H1 (cell line): Measurements from ENCODE around the gene RNF141. TPM values are rescaled to one million over a fixed set of nuclear protein-coding genes. Genes with fewer than 3 reads are reported as not detected.

ENCODE experiments used
- CTCF ChIA-PET: fragments of 300-600 bp; sonication (Branson Sonifier 250); formaldehyde crosslinking; loops from one replicate; lab custom pipeline; 2021; ENCODE audit not compliant: partially characterized antibody; lab: Charles Lee
- POLR2A ChIA-PET: fragments of 300-600 bp; sonication (Branson Sonifier 250); formaldehyde crosslinking; loops from one replicate; lab custom pipeline; 2021; ENCODE audit warnings: inconsistent platforms; ENCODE audit not compliant: partially characterized antibody; lab: Charles Lee
- DNase-seq, 2 experiments: peaks; one replicate each; pipeline versions ENCODE4 v3.0.0 to v3.0.0-alpha.2; 2010 to 2022; ENCODE audit warnings: low spot score in 2 of 2, low read depth in 1 of 2, mixed read lengths in 1 of 2
- FAIRE-seq: peaks from 2 replicates; lab custom pipeline; 2011; peaks lifted over from hg19 to GRCh38; lab: Jason Lieb, UNC
- H2AFZ ChIP-seq: 2 replicates; pipeline ENCODE4 v1.8.1; 2012; ENCODE audit warnings: low read length, inconsistent platforms
- H2AK5ac ChIP-seq: 2 replicates; pipeline ENCODE4 v1.6.1; 2013; ENCODE audit warnings: low read depth, low read length
- H2BK120ac ChIP-seq: replicated peaks from 2 replicates; pipeline ENCODE3; 2013; ENCODE audit warnings: low read depth, low read length, inconsistent platforms
- H2BK12ac ChIP-seq: 2 replicates; pipeline ENCODE4 v1.6.1; 2013; ENCODE audit warnings: low read depth, low read length
- H2BK15ac ChIP-seq: 2 replicates; pipeline ENCODE4 v1.6.1; 2013; ENCODE audit warnings: low read length
- H2BK20ac ChIP-seq: 2 replicates; pipeline ENCODE4 v1.6.1; 2013; ENCODE audit warnings: low read length
- H2BK5ac ChIP-seq: 2 replicates; pipeline ENCODE4 v1.6.1; 2013; ENCODE audit warnings: low read depth, low read length
- H3K14ac ChIP-seq: 2 replicates; pipeline ENCODE4 v1.6.1; 2013; ENCODE audit warnings: inconsistent platforms; ENCODE audit not compliant: insufficient read length
- H3K18ac ChIP-seq: 2 replicates; pipeline ENCODE4 v1.6.1; 2013; ENCODE audit warnings: low read length; ENCODE audit errors: extremely low read depth
- H3K23ac ChIP-seq: 2 replicates; pipeline ENCODE4 v1.6.1; 2013; ENCODE audit warnings: inconsistent platforms; ENCODE audit not compliant: insufficient read length
- H3K23me2 ChIP-seq: 2 replicates; pipeline ENCODE4 v1.6.1; 2013; ENCODE audit warnings: low read depth, low read length
- H3K27ac ChIP-seq: 2 replicates; pipeline ENCODE4 v1.6.1; 2011; ENCODE audit warnings: low read depth, low read length, inconsistent platforms
- H3K27me3 ChIP-seq, 4 experiments: replicated peaks in 1 of 4; 1 replicate in 1 of 4; 2 replicates in 3 of 4; pipeline versions ENCODE4 v1.6.1 to v1.8.1; 2011 to 2013; ENCODE audit warnings: low read length in 3 of 4, mild to moderate bottlenecking in 3 of 4, inconsistent platforms in 2 of 4, mixed read lengths in 2 of 4, moderate library complexity in 1 of 4; ENCODE audit not compliant: control insufficient read depth in 3 of 4, insufficient read depth in 3 of 4; ENCODE audit errors: extremely low read depth in 1 of 4
- H3K36me3 ChIP-seq, 4 experiments: 2 replicates each; pipeline versions ENCODE4 v1.6.1 to v1.8.1; 2011 to 2013; ENCODE audit warnings: mild to moderate bottlenecking in 4 of 4, low read length in 3 of 4, moderate library complexity in 2 of 4, control low read depth in 1 of 4, inconsistent platforms in 1 of 4; ENCODE audit not compliant: insufficient read depth in 4 of 4, control insufficient read depth in 2 of 4
- H3K4ac ChIP-seq: replicated peaks from 2 replicates; pipeline ENCODE3; 2013; ENCODE audit warnings: low read length, low read depth, mixed read lengths, inconsistent platforms; ENCODE audit not compliant: insufficient read length
- H3K4me1 ChIP-seq, 4 experiments: replicated peaks in 1 of 4; 1 replicate in 1 of 4; 2 replicates in 3 of 4; pipeline versions ENCODE4 v1.6.1 to v1.8.1; 2011 to 2013; ENCODE audit warnings: low read length in 3 of 4, inconsistent platforms in 2 of 4, mixed read lengths in 1 of 4; ENCODE audit not compliant: insufficient read depth in 4 of 4, control insufficient read depth in 3 of 4
- H3K4me2 ChIP-seq, 2 experiments: 2 replicates each; pipeline versions ENCODE4 v1.6.1 to v1.8.1; 2011 to 2013; ENCODE audit warnings: low read depth in 2 of 2, low read length in 2 of 2, control low read depth in 1 of 2, inconsistent platforms in 1 of 2, mild to moderate bottlenecking in 1 of 2; ENCODE audit not compliant: insufficient read depth in 1 of 2
- H3K4me3 ChIP-seq, 4 experiments: fragments of 200-600, 300-600 bp in 1 of 4; sonication (generic), shearing (Covaris generic), sonication (Bioruptor Twin) in 1 of 4; 2 replicates each; pipeline versions ENCODE4 v1.5.1 to v1.8.1; 2011 to 2016; ENCODE audit warnings: low read length in 4 of 4, low read depth in 3 of 4, control low read depth in 2 of 4, inconsistent platforms in 2 of 4, mild to moderate bottlenecking in 2 of 4, mixed read lengths in 1 of 4, moderate library complexity in 1 of 4; ENCODE audit not compliant: insufficient read depth in 2 of 4; ENCODE audit errors: extremely low read depth in 1 of 4
- H3K56ac ChIP-seq: replicated peaks from 2 replicates; pipeline ENCODE3; 2013; ENCODE audit warnings: low read depth, mild to moderate bottlenecking, mixed read lengths, low read length, inconsistent platforms; ENCODE audit not compliant: insufficient read length
- H3K79me1 ChIP-seq: 2 replicates; pipeline ENCODE4 v1.6.1; 2013; ENCODE audit warnings: low read depth, low read length, control low read depth
- H3K79me2 ChIP-seq, 2 experiments: 2 replicates each; pipeline versions ENCODE4 v1.6.1 to v1.8.1; 2012 to 2013; ENCODE audit warnings: low read length in 2 of 2, mild to moderate bottlenecking in 2 of 2, inconsistent platforms in 1 of 2; ENCODE audit not compliant: insufficient read depth in 2 of 2, control insufficient read depth in 1 of 2
- H3K9ac ChIP-seq, 4 experiments: replicated peaks in 1 of 4; 1 replicate in 1 of 4; 2 replicates in 3 of 4; pipeline versions ENCODE4 v1.6.1 to v1.8.1; 2011 to 2013; ENCODE audit warnings: low read depth in 3 of 4, low read length in 3 of 4, control low read depth in 2 of 4, mild to moderate bottlenecking in 2 of 4, moderate library complexity in 2 of 4, inconsistent platforms in 1 of 4; ENCODE audit errors: extremely low read depth in 1 of 4
- H3K9me3 ChIP-seq, 2 experiments: 2 replicates each; pipeline versions ENCODE4 v1.6.1 to v1.8.1; 2012 to 2013; ENCODE audit warnings: mild to moderate bottlenecking in 2 of 2, moderate library complexity in 2 of 2, control low read depth in 1 of 2, inconsistent platforms in 1 of 2, low read depth in 1 of 2, low read length in 1 of 2, mixed read lengths in 1 of 2; ENCODE audit not compliant: insufficient read depth in 2 of 2
- H4K20me1 ChIP-seq, 2 experiments: replicated peaks in 1 of 2; 2 replicates each; pipeline versions ENCODE3 to v1.8.1; 2011 to 2013; ENCODE audit warnings: inconsistent platforms in 2 of 2, low read length in 2 of 2, mild to moderate bottlenecking in 1 of 2; ENCODE audit not compliant: insufficient read depth in 2 of 2, control insufficient read depth in 1 of 2
- H4K5ac ChIP-seq: 2 replicates; pipeline ENCODE4 v1.6.1; 2013; ENCODE audit warnings: low read length, low read depth, mixed read lengths, inconsistent platforms; ENCODE audit not compliant: insufficient read length
- H4K8ac ChIP-seq: 2 replicates; pipeline ENCODE4 v1.8.0; 2013; ENCODE audit warnings: mild to moderate bottlenecking, moderate library complexity, low read length, inconsistent platforms; ENCODE audit not compliant: insufficient read depth; ENCODE audit errors: extremely low read depth
- H4K91ac ChIP-seq: replicated peaks from 2 replicates; pipeline ENCODE3; 2013; ENCODE audit warnings: low read length, mixed read lengths, inconsistent platforms; ENCODE audit not compliant: insufficient read length
- CBX5 ChIP-seq: fragments of 300-800, 300-1000 bp; sonication (generic); IDR thresholded peaks from 2 replicates; pipeline ENCODE4 v1.7.1; 2016; ENCODE audit warnings: antibody characterized with exemption, low read length, low read depth
- CEBPB ChIP-seq: IDR thresholded peaks from 2 replicates; pipeline ENCODE4 v1.6.1; 2012; ENCODE audit warnings: low read depth, low read length
- EZH2 ChIP-seq: fragments of 200-600 bp; sonication (generic); IDR thresholded peaks from 2 replicates; pipeline ENCODE4 v1.7.1; 2012; ENCODE audit warnings: low read depth, mild to moderate bottlenecking, moderate library complexity, low read length, inconsistent platforms; ENCODE audit not compliant: severe bottlenecking
- KDM4A ChIP-seq: IDR thresholded peaks from one replicate; pipeline ENCODE4 v1.7.1; 2012; ENCODE audit warnings: low read depth, mild to moderate bottlenecking, moderate library complexity, low read length, inconsistent platforms; ENCODE audit not compliant: severe bottlenecking
- PHF8 ChIP-seq: fragments of 200-600 bp; sonication (generic); conservative IDR thresholded peaks from 2 replicates; pipeline ENCODE4 v1.7.1; 2012; ENCODE audit warnings: low read depth, mild to moderate bottlenecking, inconsistent platforms, low read length, moderate library complexity
- RAD21 ChIP-seq, 2 experiments: IDR thresholded peaks in 1 of 2; conservative IDR thresholded peaks in 1 of 2; 2 replicates each; pipeline ENCODE4 v1.6.1; 2011; ENCODE audit warnings: low read depth in 2 of 2, low read length in 2 of 2, improper control_type of control experiment in 1 of 2, inconsistent platforms in 1 of 2, mild to moderate bottlenecking in 1 of 2, moderate library complexity in 1 of 2
- RNF2 ChIP-seq: fragments of 200-900, 300-1000 bp; sonication (generic); IDR thresholded peaks from 2 replicates; pipeline ENCODE4 v1.7.1; 2016; ENCODE audit warnings: borderline replicate concordance, low read depth, mild to moderate bottlenecking, antibody characterized with exemption, low read length; ENCODE audit not compliant: poor library complexity, severe bottlenecking; ENCODE audit errors: missing control alignments
- SAP30 ChIP-seq: fragments of 300-600 bp; sonication (generic); IDR thresholded peaks from 2 replicates; pipeline ENCODE4 v1.7.1; 2012; ENCODE audit warnings: low read length, moderate library complexity, mild to moderate bottlenecking, inconsistent platforms; ENCODE audit not compliant: insufficient read depth, insufficient replicate concordance
- WGBS, 2 experiments: shearing (Covaris generic) in 1 of 2; methylation state at CpG; one replicate each; pipeline versions ENCODE4 v1.1.6 to v1.1.7; 2013 to 2015; ENCODE audit warnings: low lambda C conversion rate in 2 of 2, mixed read lengths in 2 of 2, inconsistent platforms in 1 of 2, low coverage in 1 of 2, missing lambda C conversion rate in 1 of 2; ENCODE audit not compliant: insufficient replicate concordance in 2 of 2, insufficient coverage in 1 of 2, insufficient read length in 1 of 2; ENCODE audit errors: extremely low coverage in 1 of 2, missing lambda C conversion rate in 1 of 2; 5-methylcytosine and 5-hydroxymethylcytosine counted together
- polyA plus RNA-seq, 7 experiments: library from polyadenylated mRNA; depleted of rRNA in 3 of 7; stranded (reverse) in 5 of 7; unstranded in 2 of 7; fragments of >200 nt in 5 of 7; fragments of 200-250 nt in 2 of 7; gene quantifications; 1 replicate in 5 of 7; 2 replicates in 1 of 7; 4 replicates in 1 of 7; pipeline versions ENCODE4 v1.2.1 to v1.2.3, GENCODE V29; 2011 to 2013; ENCODE audit warnings: missing spikeins in 2 of 7, mixed read lengths in 2 of 7
- total RNA-seq: library from RNA; stranded (reverse); fragmentation: NEBNext Ultra II Directional; extraction: Animal tissue kit (Norgen Biotek cat#: 25700); gene quantifications from 2 replicates; pipeline ENCODE4 v1.2.1, GENCODE V29; 2021

RNF141 gene
- total and polyA plus RNA-seq, 2 of the 8 experiments (the other 6 are each of a cell fraction or from before 2014, with no cell fraction given) = 8.5 to 22.8 TPM

DNA sequence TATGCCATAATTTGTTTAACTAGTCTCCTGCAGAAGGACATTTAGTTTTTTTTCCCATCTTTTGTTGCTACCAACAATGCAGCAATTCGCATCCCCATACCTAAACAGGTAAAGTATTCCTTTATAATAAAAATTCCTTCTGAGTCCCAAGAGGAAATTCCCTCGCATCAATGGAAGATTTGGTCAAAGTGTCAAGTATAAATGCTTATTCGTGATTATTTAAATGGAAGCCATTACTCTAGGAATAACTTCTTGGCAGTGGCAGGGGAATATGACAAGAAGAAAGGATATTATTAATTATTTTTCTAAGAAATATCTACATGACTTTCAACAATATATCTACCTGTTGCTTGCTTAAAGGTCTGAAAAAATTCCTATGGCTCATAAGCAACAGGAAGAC lies 25.6 kb downstream of the RNF141 start:
- H4K91ac ChIP-seq = no peak overlapping the region
- no peaks in the 10 kb centered on the region for H3K23me2 ChIP-seq
- DNase-seq (no peak), FAIRE-seq (no peak)
- no peak overlapping the region for H2BK15ac ChIP-seq
- H3K18ac ChIP-seq = no peak overlapping the region
- CTCF ChIA-PET = interaction anchor here (0.6 to 1.7 kb wide), 3 partner anchors 54 to 243 kb away, joined by 3 to 5 read pairs (median 3); no protein-coding TSS in a partner anchor
- H3K36me3 ChIP-seq = peaks cover 0 to 4% (median 1%) of the 10 kb centered on the region in 4 experiments; a peak in 2 of 8 replicates
- H3K27me3 ChIP-seq = no peaks in the 10 kb centered on the region
- H2BK20ac ChIP-seq = no peak overlapping the region
- H3K56ac ChIP-seq = no peak overlapping the region
- no peaks in the 10 kb centered on the region for H4K20me1 ChIP-seq
- no peak overlapping the region for H2BK120ac ChIP-seq
- no peaks in the 10 kb centered on the region for H3K79me1 ChIP-seq
- H4K5ac ChIP-seq = no peak overlapping the region
- H3K9ac ChIP-seq = no peak overlapping the region
- no peak overlapping the region for H3K27ac ChIP-seq
- H3K23ac ChIP-seq = no peak overlapping the region
- H2BK5ac ChIP-seq = no peak overlapping the region
- no peak overlapping the region for H2AFZ ChIP-seq
- no peaks in the 10 kb centered on the region for H3K9me3 ChIP-seq
- H3K4ac ChIP-seq = no peak overlapping the region
- H3K4me3 ChIP-seq = no peak overlapping the region
- H3K4me2 ChIP-seq = no peak overlapping the region
- H2BK12ac ChIP-seq = no peak overlapping the region
- no peak overlapping the region for H2AK5ac ChIP-seq
- TF ChIP-seq RNF2 (no peak), SAP30 (no peak), EZH2 (no peak), KDM4A (no peak), CBX5 (no peak), RAD21 (IDR thresholded peaks at IDR 0.05 in 1 of 2, conservative IDR thresholded peaks at IDR 0.05 in 1 of 2; ENCODE audit: low read depth in 2 of 2, low read length in 2 of 2) (no peak), CEBPB (no peak), PHF8 (no peak)
- POLR2A ChIA-PET = no interaction called here
- H3K79me2 ChIP-seq = no peaks in the 10 kb centered on the region
- H4K8ac ChIP-seq = no peak overlapping the region
- H3K14ac ChIP-seq = no peak overlapping the region
- WGBS, 2 experiments = 90% methylated on average over 3 of the region's 3 CpGs; no CpG with 5 or more reads in 1 of the 2 experiments
- H3K4me1 ChIP-seq = peaks cover 2 to 7% (median 6%) of the 10 kb centered on the region in 4 experiments; a peak in 4 of 7 replicates
